Measurements from ENCODE around the gene PDE4D.

GRCh38 chr5:58986281-58986680 lies 907.2 kb downstream of the PDE4D start:
- TF ChIP-seq EZH2phosphoT487 (IDR thresholded peaks at IDR 0.05) = no peak
- no peak for TF ChIP-seq CTCF (IDR thresholded peaks at IDR 0.05)
- TF ChIP-seq EZH2 (IDR thresholded peaks at IDR 0.05) = no peak

Data from neural progenitor cell (in vitro differentiated cells).